Left ventricle myocardium inferior (tissue), 1 donor: Measurements from ENCODE around the gene YES1. TPM values are rescaled to one million over a fixed set of nuclear protein-coding genes. Genes with fewer than 3 reads are reported as not detected.

ENCODE experiments used
- DNase-seq: peaks from one replicate; pipeline ENCODE4 v3.0.0-alpha.2; 2020
- H3K27ac ChIP-seq: fragments of 200-600 bp; replicated peaks from 2 replicates; pipeline ENCODE4 v1.8.0; 2021
- H3K27me3 ChIP-seq: fragments of 200-600 bp; 2 replicates; pipeline ENCODE4 v1.8.0; 2021; ENCODE audit warnings: low read depth
- H3K36me3 ChIP-seq: fragments of 200-600 bp; 2 replicates; pipeline ENCODE4 v1.8.0; 2021
- H3K4me1 ChIP-seq: fragments of 200-600 bp; 2 replicates; pipeline ENCODE4 v1.8.0; 2021
- H3K4me3 ChIP-seq: fragments of 200-600 bp; 2 replicates; pipeline ENCODE4 v1.8.0; 2021; ENCODE audit warnings: mild to moderate bottlenecking, moderate library complexity
- H3K9me3 ChIP-seq: fragments of 200-600 bp; replicated peaks from 2 replicates; pipeline ENCODE4 v1.8.0; 2021
- CTCF ChIP-seq: fragments of 200-600 bp; IDR thresholded peaks from 2 replicates; pipeline ENCODE4 v1.8.0; 2021; ENCODE audit warnings: antibody characterized with exemption, mild to moderate bottlenecking, borderline replicate concordance
- intact Hi-C: fragments of 100-400 bp; cut with micrococcal nuclease; formaldehyde crosslinking; loops from one replicate; pipeline ENCODE4 v1.11.0; 2022
- total RNA-seq: library from RNA; stranded (reverse); fragmentation: NEBNext Ultra II Directional; extraction: Animal tissue kit (Norgen Biotek cat#: 25700); gene quantifications from one replicate; pipeline ENCODE4 v1.2.1, GENCODE V29; 2021
- donor health status: DM: no; HTN: yes; CAD: no; lungs with severe emphysema.

The YES1 gene
- total RNA-seq, 1 donor from 2014 or later: 21.7 TPM

- no peak for DNase-seq
- Histone ChIP-seq H3K4me1 (peaks cover 32% of the 10 kb centered on the region), H3K27me3 (no peaks in the 10 kb centered on the region), H3K27ac (peak overlapping the region; percentile 49), H3K9me3 (no peaks in the 10 kb centered on the region), H3K4me3 (no peak overlapping the region), H3K36me3 (peaks cover 63% of the 10 kb centered on the region)
- TF ChIP-seq CTCF: no peak
- intact Hi-C loops: no loop called here
Measured at GRCh38 chr18:676736-677135, 135.3 kb downstream of the YES1 start.

- no peak for TF ChIP-seq CTCF
- H3K36me3 ChIP-seq: peaks cover 63% of the 10 kb centered on the region
Measured at GRCh38 chr18:676069-676468, 136.0 kb downstream of the YES1 start.

GRCh38 chr18:675307-675706 lies 136.7 kb downstream of the YES1 start:
- Histone ChIP-seq H3K27ac (peak overlapping the region; percentile 49), H3K4me3 (no peak overlapping the region), H3K4me1 (peaks cover 32% of the 10 kb centered on the region), H3K9me3 (no peaks in the 10 kb centered on the region), H3K36me3 (peaks cover 68% of the 10 kb centered on the region), H3K27me3 (no peaks in the 10 kb centered on the region)
- TF ChIP-seq CTCF: no peak
- intact Hi-C loops: no loop called here
- DNase-seq: no peak

More at GRCh38 chr18:676069-676468, 136.0 kb downstream of the YES1 start:
- intact Hi-C loops: no loop called here
- Histone ChIP-seq H3K27ac (peak overlapping the region; percentile 49), H3K4me3 (no peak overlapping the region), H3K4me1 (peaks cover 32% of the 10 kb centered on the region), H3K27me3 (no peaks in the 10 kb centered on the region), H3K9me3 (no peaks in the 10 kb centered on the region)
- peak; percentile 24 for DNase-seq

GRCh38 chr18:673769-674168 lies 138.3 kb downstream of the YES1 start:
- Histone ChIP-seq H3K4me3 (no peak overlapping the region), H3K4me1 (peaks cover 32% of the 10 kb centered on the region), H3K27ac (peak overlapping the region; percentile 47), H3K27me3 (no peaks in the 10 kb centered on the region), H3K9me3 (no peaks in the 10 kb centered on the region), H3K36me3 (peaks cover 69% of the 10 kb centered on the region)
- TF ChIP-seq CTCF: no peak
- intact Hi-C loops: no loop called here
- no peak for DNase-seq

GRCh38 chr18:673317-673716 lies 138.7 kb downstream of the YES1 start:
- TF ChIP-seq CTCF: no peak
- Histone ChIP-seq H3K27me3 (no peaks in the 10 kb centered on the region), H3K36me3 (peaks cover 67% of the 10 kb centered on the region), H3K4me1 (peaks cover 32% of the 10 kb centered on the region), H3K27ac (peak overlapping the region; percentile 47), H3K4me3 (no peak overlapping the region), H3K9me3 (no peaks in the 10 kb centered on the region)
- no peak for DNase-seq
- intact Hi-C loops: no loop called here

Other genes with a start within 250 kb of the YES1 start
- gene CETN1, start 231.9 kb downstream of the YES1 start, total RNA-seq: not detected
- not detected for gene CLUL1, start 215.3 kb downstream of the YES1 start, total RNA-seq
- 3.1 TPM for gene TYMS, start 154.6 kb downstream of the YES1 start, total RNA-seq
- gene ENOSF1, start 99.6 kb downstream of the YES1 start, total RNA-seq: 24.4 TPM
- 0.19 TPM for gene ADCYAP1, start 92.6 kb upstream of the YES1 start, total RNA-seq